ENCODE data around the gene STK26. TPM values are rescaled to one million over a fixed set of nuclear protein-coding genes. Genes with fewer than 3 reads are reported as not detected.

STK26 gene
- total and polyA plus RNA-seq, 2 donors (not counting 1 experiment from before 2014, with no cell fraction given) = 12.4 to 32.1 TPM

GRCh38 chrX:132058050-132058449 is 34.9 kb downstream of the STK26 start:
- Histone ChIP-seq H3K9me3 (ENCODE audit: control extremely low read depth in 1 of 3, control insufficient read depth in 2 of 3, insufficient read depth in 1 of 3, low read length in 2 of 3) (no peaks in the 10 kb centered on the region), H3K4me1 (ENCODE audit: control insufficient read depth in 2 of 2, insufficient read depth in 2 of 2, low read length in 2 of 2) (no peaks in the 10 kb centered on the region), H3K27ac (ENCODE audit: low read length in 2 of 2) (no peak overlapping the region), H4K20me1 (ENCODE audit: control insufficient read depth, insufficient read depth, low read length, poor library complexity, severe bottlenecking) (peaks cover 10% of the 10 kb centered on the region), H3K36me3 (replicated peaks in 1 of 2; ENCODE audit: control extremely low read depth in 1 of 2, control insufficient read depth in 1 of 2, extremely low read depth in 1 of 2, insufficient read depth in 2 of 2, low read length in 1 of 2) (peaks cover 0 to 5% of the 10 kb centered on the region in 2 experiments), H3K4me3 (ENCODE audit: control extremely low read depth in 1 of 5, extremely low read depth in 1 of 5, insufficient read depth in 1 of 5, low read depth in 2 of 5, low read length in 4 of 5) (no peak overlapping the region), H3K79me2 (ENCODE audit: control insufficient read depth, insufficient read depth, low read length) (peaks cover 4% of the 10 kb centered on the region), H2AFZ (ENCODE audit: insufficient read depth, low read depth, low read length, poor library complexity, severe bottlenecking) (no peak overlapping the region), H3K4me2 (replicated peaks; ENCODE audit: low read depth, low read length, poor library complexity, severe bottlenecking) (no peak overlapping the region), H3K27me3 (replicated peaks in 1 of 4; ENCODE audit: control extremely low read depth in 1 of 4, control insufficient read depth in 3 of 4, insufficient read depth in 4 of 4, low read length in 3 of 4) (no peaks in the 10 kb centered on the region), H3K9ac (ENCODE audit: low read length) (no peak overlapping the region)
- DNase-seq (no peak), ATAC-seq (ENCODE audit: low read depth) (no peak)
- Mint-ChIP-seq H3K4me3 (no peak overlapping the region), H3K27ac (no peak overlapping the region), H3K4me1 (peaks cover 23% of the 10 kb centered on the region), H3K9me3 (ENCODE audit: insufficient read depth) (no peaks in the 10 kb centered on the region), H3K27me3 (no peaks in the 10 kb centered on the region)
- TF ChIP-seq EZH2 (IDR thresholded peaks at IDR 0.05; ENCODE audit: borderline replicate concordance, insufficient read depth, low read depth, low read length, poor library complexity, severe bottlenecking) (no peak), CTCF (IDR thresholded peaks at IDR 0.05) (no peak)
- POLR2A ChIA-PET = no interaction called here
- intact Hi-C loops (cut with micrococcal nuclease) = loop anchor here (5.0 kb wide), 1 partner anchor 36 kb away; the partner anchor contains the start of gene STK26
- WGBS (ENCODE audit: insufficient coverage) = no CpG with 5 or more reads among the region's 4 CpGs
- CTCF ChIA-PET = interaction anchor here (1.0 kb wide), 1 partner anchor 14 kb away, joined by 4 read pairs; no protein-coding TSS in a partner anchor

- Histone ChIP-seq H3K4me3 (ENCODE audit: control extremely low read depth in 1 of 5, extremely low read depth in 1 of 5, insufficient read depth in 1 of 5, low read depth in 2 of 5, low read length in 4 of 5) (no peak overlapping the region), H2AFZ (ENCODE audit: insufficient read depth, low read depth, low read length, poor library complexity, severe bottlenecking) (no peak overlapping the region), H3K79me2 (ENCODE audit: control insufficient read depth, insufficient read depth, low read length) (peaks cover 3% of the 10 kb centered on the region), H3K9me3 (ENCODE audit: control extremely low read depth in 1 of 3, control insufficient read depth in 2 of 3, insufficient read depth in 1 of 3, low read length in 2 of 3) (no peaks in the 10 kb centered on the region), H3K36me3 (replicated peaks in 1 of 2; ENCODE audit: control extremely low read depth in 1 of 2, control insufficient read depth in 1 of 2, extremely low read depth in 1 of 2, insufficient read depth in 2 of 2, low read length in 1 of 2) (peaks cover 0 to 5% of the 10 kb centered on the region in 2 experiments), H3K4me1 (ENCODE audit: control insufficient read depth in 2 of 2, insufficient read depth in 2 of 2, low read length in 2 of 2) (no peaks in the 10 kb centered on the region), H4K20me1 (ENCODE audit: control insufficient read depth, insufficient read depth, low read length, poor library complexity, severe bottlenecking) (peaks cover 10% of the 10 kb centered on the region), H3K9ac (ENCODE audit: low read length) (no peak overlapping the region), H3K4me2 (replicated peaks; ENCODE audit: low read depth, low read length, poor library complexity, severe bottlenecking) (no peak overlapping the region), H3K27ac (ENCODE audit: low read length in 2 of 2) (no peak overlapping the region), H3K27me3 (replicated peaks in 1 of 4; ENCODE audit: control extremely low read depth in 1 of 4, control insufficient read depth in 3 of 4, insufficient read depth in 4 of 4, low read length in 3 of 4) (no peaks in the 10 kb centered on the region)
- Mint-ChIP-seq H3K27ac (no peak overlapping the region), H3K4me1 (peaks cover 20% of the 10 kb centered on the region), H3K27me3 (no peaks in the 10 kb centered on the region), H3K4me3 (no peak overlapping the region), H3K9me3 (ENCODE audit: insufficient read depth) (no peaks in the 10 kb centered on the region)
- no peak for ATAC-seq (ENCODE audit: low read depth)
- intact Hi-C loops (cut with micrococcal nuclease) = loop anchor here (5.0 kb wide), 1 partner anchor 37 kb away; the partner anchor contains the start of gene STK26
- WGBS (ENCODE audit: insufficient coverage) = no CpG with 5 or more reads among the region's 2 CpGs
- ChIA-PET POLR2A (no interaction called here), CTCF (interaction anchor here (0.6 to 1.0 kb wide), 2 partner anchors 13 to 159 kb away, joined by 3 to 4 read pairs; no protein-coding TSS in a partner anchor)
- TF ChIP-seq EZH2 (IDR thresholded peaks at IDR 0.05; ENCODE audit: borderline replicate concordance, insufficient read depth, low read depth, low read length, poor library complexity, severe bottlenecking) (no peak), CTCF (IDR thresholded peaks at IDR 0.05) (no peak)
- DNase-seq = no peak
Measured at GRCh38 chrX:132058975-132059374, 35.9 kb downstream of the STK26 start.
